Astrocyte (in vitro differentiated cells and primary cell): ENCODE measurements around the gene IARS1.

Experiments
- CTCF ChIP-seq: IDR thresholded peaks from 2 replicates; pipeline ENCODE4 v1.5.1; 2011; ENCODE audit warnings: low read depth, mild to moderate bottlenecking, inconsistent platforms, low read length, moderate library complexity; ENCODE audit not compliant: insufficient read depth
- EZH2 ChIP-seq: IDR thresholded peaks from 2 replicates; pipeline ENCODE4 v1.6.1; 2012; ENCODE audit warnings: mild to moderate bottlenecking, low read length, inconsistent platforms; ENCODE audit not compliant: insufficient read depth

GRCh38 chr9:92270511-92270910 is 23.0 kb downstream of the IARS1 start:
- TF ChIP-seq CTCF = no peak
- no peak for TF ChIP-seq EZH2
